Measurements from ENCODE around the gene CNTNAP1. TPM values are rescaled to one million over a fixed set of nuclear protein-coding genes. Genes with fewer than 3 reads are reported as not detected.

The CNTNAP1 gene
- polyA plus RNA-seq, 1 donor from 2014 or later = 1.1 TPM

- Mint-ChIP-seq H3K27ac (peak within 1 kb of the TSS; percentile 78 to 96 (median 93)), H3K27me3 (peaks cover 22% of the 10 kb centered on the region), H3K4me3 (peak within 1 kb of the TSS; percentile 85 to 97 (median 96)), H3K36me3 (no peaks in the 10 kb centered on the region), H3K4me1 (peaks cover 31 to 34% (median 32%) of the 10 kb centered on the region in 3 donors), H3K9me3 (no peaks in the 10 kb centered on the region)
Measured at GRCh38 chr17:42676424-42677011, 5.8 kb upstream of the CNTNAP1 start, which contains the start of gene PLEKHH3. PLEKHH3 (minus strand) TSS chr17:42676994; CDS start chr17:42676563, 431 bp downstream.

- no peaks in the 10 kb centered on the region for H3K36me3 Mint-ChIP-seq
- H3K27me3 Mint-ChIP-seq = peaks cover 25% of the 10 kb centered on the region
- peaks cover 33 to 36% (median 36%) of the 10 kb centered on the region in 3 donors for H3K4me1 Mint-ChIP-seq
- peak overlapping the region; percentile 85 to 97 (median 96) for H3K4me3 Mint-ChIP-seq
- H3K27ac Mint-ChIP-seq = peak overlapping the region; percentile 78 to 96 (median 93)
- H3K9me3 Mint-ChIP-seq = no peaks in the 10 kb centered on the region
Measured at GRCh38 chr17:42677012-42677857, 5.1 kb upstream of the CNTNAP1 start.

- Mint-ChIP-seq H3K4me3 (peak overlapping the region; percentile 85 to 97 (median 96)), H3K4me1 (peaks cover 37 to 41% (median 38%) of the 10 kb centered on the region in 3 donors), H3K9me3 (no peaks in the 10 kb centered on the region), H3K27me3 (peaks cover 29% of the 10 kb centered on the region), H3K27ac (peak overlapping the region; percentile 84 to 96 (median 93)), H3K36me3 (no peaks in the 10 kb centered on the region)
Measured at GRCh38 chr17:42677921-42678781, 4.2 kb upstream of the CNTNAP1 start.

DNA sequence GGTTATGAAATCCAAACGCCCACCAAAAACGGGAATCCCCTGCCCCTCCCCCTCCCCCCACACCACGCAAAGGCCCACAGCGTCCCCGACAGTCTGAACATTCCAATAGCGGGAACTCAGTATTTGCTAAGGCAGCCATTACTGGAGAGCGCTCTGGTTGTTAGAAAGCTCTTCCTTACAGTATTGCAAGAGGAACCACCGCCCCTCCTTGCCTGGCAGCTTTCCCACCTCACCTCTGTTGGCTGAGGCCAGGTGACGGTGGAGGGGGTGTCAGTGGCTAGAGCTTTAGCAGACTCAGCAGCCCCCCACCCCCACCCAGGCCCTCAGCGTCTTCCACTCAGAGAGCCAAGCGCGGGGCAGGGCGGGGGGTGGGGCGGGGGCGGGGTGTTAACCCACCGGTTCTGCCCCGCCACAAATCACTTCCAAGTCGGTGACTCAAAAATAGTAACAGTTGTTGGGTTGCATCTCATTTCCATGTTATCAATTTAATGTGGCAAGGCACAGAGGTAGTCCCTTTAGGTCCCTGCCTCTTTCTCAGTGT, 3.3 kb upstream of the CNTNAP1 start:
- H3K4me1 Mint-ChIP-seq = peaks cover 37 to 44% (median 40%) of the 10 kb centered on the region in 3 donors
- no peaks in the 10 kb centered on the region for H3K9me3 Mint-ChIP-seq
- peaks cover 29% of the 10 kb centered on the region for H3K27me3 Mint-ChIP-seq
- no peaks in the 10 kb centered on the region for H3K36me3 Mint-ChIP-seq
- peak overlapping the region in 2 of 3 donors; percentile 93 to 96 for H3K27ac Mint-ChIP-seq
- peak overlapping the region; percentile 85 to 97 (median 96) for H3K4me3 Mint-ChIP-seq

GRCh38 chr17:42679492-42680330, 2.6 kb upstream of the CNTNAP1 start:
- H3K36me3 Mint-ChIP-seq = no peaks in the 10 kb centered on the region
- H3K27me3 Mint-ChIP-seq = peaks cover 23% of the 10 kb centered on the region
- peak overlapping the region; percentile 82 to 94 (median 93) for H3K27ac Mint-ChIP-seq
- H3K4me1 Mint-ChIP-seq = peaks cover 30 to 41% (median 34%) of the 10 kb centered on the region in 3 donors
- H3K4me3 Mint-ChIP-seq = peak overlapping the region; percentile 72 to 96 (median 90)
- no peaks in the 10 kb centered on the region for H3K9me3 Mint-ChIP-seq

DNA sequence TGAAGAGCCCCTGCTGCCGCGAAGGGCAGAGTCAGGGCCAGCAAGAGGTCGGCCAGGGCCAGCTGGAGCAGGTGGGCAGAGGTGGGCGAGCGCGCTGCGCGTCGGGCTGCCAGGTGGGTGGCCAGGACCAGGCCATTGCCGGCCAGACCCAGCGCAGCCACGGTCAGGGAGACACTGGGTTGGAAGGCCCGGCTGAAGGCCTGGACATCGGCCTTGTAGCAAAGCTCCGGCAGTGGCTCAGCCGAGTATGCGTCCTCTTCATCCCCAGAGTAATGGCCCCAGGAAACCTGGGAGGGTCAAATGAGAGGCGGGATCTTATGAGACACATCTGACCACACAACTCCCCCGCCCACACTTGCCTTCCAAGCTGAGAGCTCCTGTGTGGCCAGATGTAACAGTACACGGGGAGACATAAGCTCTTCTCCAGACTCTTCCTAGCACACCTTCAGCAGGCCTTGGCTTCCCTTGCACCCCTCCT, 2.0 kb upstream of the CNTNAP1 start:
- no peaks in the 10 kb centered on the region for H3K36me3 Mint-ChIP-seq
- H3K4me3 Mint-ChIP-seq = peak overlapping the region; percentile 72 to 82 (median 76)
- peaks cover 21% of the 10 kb centered on the region for H3K27me3 Mint-ChIP-seq
- peak overlapping the region; percentile 6 to 83 (median 47) for H3K27ac Mint-ChIP-seq
- no peaks in the 10 kb centered on the region for H3K9me3 Mint-ChIP-seq
- H3K4me1 Mint-ChIP-seq = peaks cover 29 to 37% (median 33%) of the 10 kb centered on the region in 3 donors

- H3K27ac Mint-ChIP-seq = peak overlapping the region in 1 of 3 donors; percentile 83
- peaks cover 16% of the 10 kb centered on the region for H3K27me3 Mint-ChIP-seq
- no peaks in the 10 kb centered on the region for H3K36me3 Mint-ChIP-seq
- peaks cover 25 to 33% (median 29%) of the 10 kb centered on the region in 3 donors for H3K4me1 Mint-ChIP-seq
- H3K9me3 Mint-ChIP-seq = no peaks in the 10 kb centered on the region
- H3K4me3 Mint-ChIP-seq = peak overlapping the region; percentile 72 to 91 (median 84)
Measured at GRCh38 chr17:42682722-42683403, 532 bp downstream of the CNTNAP1 start.

DNA sequence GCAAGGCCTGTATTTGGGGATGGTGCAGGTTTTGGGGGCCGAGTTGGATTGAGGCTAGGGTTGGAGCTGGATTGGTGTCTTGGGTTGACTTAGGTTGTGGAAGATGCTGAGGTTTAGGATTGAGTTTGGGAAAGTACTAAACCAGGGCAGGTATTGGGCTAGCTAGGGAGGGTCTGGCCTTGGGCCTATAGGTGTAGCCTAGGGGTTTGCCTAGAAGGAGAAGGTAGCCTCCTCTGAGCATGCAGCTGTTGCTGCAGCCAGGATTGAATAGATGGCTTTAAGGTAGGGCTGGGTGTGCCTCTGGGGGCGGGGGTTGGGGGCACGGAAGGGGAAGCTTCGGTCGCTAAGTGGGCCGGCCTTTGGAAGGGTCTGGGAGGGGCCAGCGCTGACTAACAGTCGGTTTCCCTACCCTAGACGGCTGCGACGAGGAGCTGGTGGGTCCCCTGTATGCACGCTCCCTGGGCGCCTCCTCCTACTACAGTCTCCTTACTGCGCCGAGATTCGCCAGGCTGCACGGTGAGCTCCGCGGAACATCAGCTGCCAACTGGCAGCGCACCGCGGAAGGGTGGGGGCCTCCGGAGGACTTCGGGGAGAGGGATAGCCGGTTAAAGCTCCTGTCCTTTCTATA, 1.2 kb downstream of the CNTNAP1 start:
- Mint-ChIP-seq H3K27ac (peak overlapping the region in 1 of 3 donors; percentile 71), H3K4me3 (peak overlapping the region in 3 of 4 donors; percentile 30 to 73 (median 52)), H3K9me3 (no peaks in the 10 kb centered on the region), H3K36me3 (no peaks in the 10 kb centered on the region), H3K4me1 (peaks cover 22 to 30% (median 26%) of the 10 kb centered on the region in 3 donors), H3K27me3 (peaks cover 16% of the 10 kb centered on the region)

DNA sequence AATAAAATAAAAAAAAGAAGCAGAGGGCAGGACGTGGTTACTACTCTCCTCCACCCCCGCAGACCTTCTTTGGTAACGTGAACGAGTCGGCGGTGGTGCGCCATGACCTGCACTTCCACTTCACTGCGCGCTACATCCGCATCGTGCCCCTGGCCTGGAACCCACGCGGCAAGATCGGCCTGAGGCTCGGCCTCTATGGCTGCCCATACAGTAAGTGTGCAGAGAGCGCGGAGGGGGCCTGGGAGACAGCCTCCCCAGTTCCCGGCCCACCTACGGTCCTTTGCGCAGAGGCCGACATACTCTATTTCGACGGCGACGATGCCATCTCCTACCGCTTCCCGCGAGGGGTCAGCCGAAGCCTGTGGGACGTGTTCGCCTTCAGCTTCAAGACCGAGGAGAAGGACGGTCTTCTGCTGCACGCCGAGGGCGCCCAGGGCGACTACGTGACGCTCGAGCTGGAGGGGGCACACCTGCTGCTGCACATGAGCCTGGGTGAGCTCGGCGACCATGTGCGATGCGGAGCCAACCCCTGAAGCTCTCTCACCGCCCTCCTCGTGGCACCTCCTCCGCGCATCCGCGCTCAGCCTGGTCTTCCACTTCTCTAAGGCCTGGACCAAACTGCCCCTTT, 2.7 kb downstream of the CNTNAP1 start:
- peak overlapping the region in 2 of 3 donors; percentile 31 to 77 for H3K27ac Mint-ChIP-seq
- no peaks in the 10 kb centered on the region for H3K36me3 Mint-ChIP-seq
- H3K4me1 Mint-ChIP-seq = peaks cover 14 to 25% (median 22%) of the 10 kb centered on the region in 3 donors
- peaks cover 16% of the 10 kb centered on the region for H3K27me3 Mint-ChIP-seq
- peak overlapping the region in 2 of 4 donors; percentile 27 to 32 for H3K4me3 Mint-ChIP-seq
- no peaks in the 10 kb centered on the region for H3K9me3 Mint-ChIP-seq

DNA sequence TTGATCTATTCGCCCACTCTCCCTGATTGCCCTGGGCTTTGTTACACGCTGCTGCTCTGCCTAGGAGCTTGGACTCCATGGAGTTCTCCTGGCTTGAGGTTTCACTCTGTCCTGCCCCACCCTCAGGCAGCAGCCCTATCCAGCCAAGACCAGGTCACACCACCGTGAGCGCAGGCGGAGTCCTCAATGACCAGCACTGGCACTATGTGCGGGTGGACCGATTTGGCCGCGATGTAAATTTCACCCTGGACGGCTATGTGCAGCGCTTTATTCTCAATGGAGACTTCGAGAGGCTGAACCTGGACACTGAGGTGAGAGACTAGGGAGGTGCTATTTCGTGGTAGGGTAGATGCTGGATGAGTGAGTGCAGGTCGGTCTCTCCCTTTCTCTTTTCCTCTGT, 3.5 kb downstream of the CNTNAP1 start:
- Mint-ChIP-seq H3K4me1 (peaks cover 10 to 20% (median 19%) of the 10 kb centered on the region in 3 donors), H3K27ac (peak overlapping the region in 1 of 3 donors; percentile 77), H3K9me3 (no peaks in the 10 kb centered on the region), H3K36me3 (no peaks in the 10 kb centered on the region), H3K4me3 (peak overlapping the region in 2 of 4 donors; percentile 21 to 27), H3K27me3 (peaks cover 14% of the 10 kb centered on the region)

- H3K9me3 Mint-ChIP-seq = no peaks in the 10 kb centered on the region
- no peak overlapping the region for H3K4me3 Mint-ChIP-seq
- H3K27me3 Mint-ChIP-seq = peaks cover 11% of the 10 kb centered on the region
- peaks cover under 1% of the 10 kb centered on the region for H3K36me3 Mint-ChIP-seq
- H3K4me1 Mint-ChIP-seq = peaks cover 6 to 15% (median 15%) of the 10 kb centered on the region in 3 donors
- peak overlapping the region in 1 of 3 donors; percentile 16 for H3K27ac Mint-ChIP-seq
Measured at GRCh38 chr17:42686520-42687128, 4.3 kb downstream of the CNTNAP1 start.
